Left cardiac atrium (tissue), 4 donors: ENCODE data around the gene MROH9. TPM values are rescaled to one million over a fixed set of nuclear protein-coding genes. Genes with fewer than 3 reads are reported as not detected.

Source experiments
- ATAC-seq, 2 donors: fragments of 200-7000 bp; cut with Tn5 transposase; one replicate each; pipeline ENCODE4 v1.9.1; 2020; ENCODE audit warnings: mild to moderate bottlenecking in 2 of 2, moderate library complexity in 2 of 2
- DNase-seq: peaks from one replicate; pipeline ENCODE4 v3.0.0-alpha.2; 2020
- intact Hi-C, 2 donors: fragments of 100-400 bp; cut with DNase I; formaldehyde crosslinking; loops; one replicate each; pipeline versions ENCODE4 v1.14.1 to v1.15.1; 2022 to 2023
- total RNA-seq, 2 donors: library from RNA; stranded (reverse); fragmentation: NEBNext Ultra II Directional; extraction: Animal tissue kit (Norgen Biotek cat#: 25700); gene quantifications; one replicate each; pipeline ENCODE4 v1.2.1, GENCODE V29; 2021
- donor health status: DM: no; HTN: yes; CAD: no.
- donor health status: DM: no; HTN: yes; CAD: no; lungs with severe emphysema.
- donor health status: DM: yes; HTN: yes; CAD: no.
- donor health status: Dilated cardiomyopathy.

MROH9 gene
- total RNA-seq, 2 donors from 2014 or later: not detected

DNA sequence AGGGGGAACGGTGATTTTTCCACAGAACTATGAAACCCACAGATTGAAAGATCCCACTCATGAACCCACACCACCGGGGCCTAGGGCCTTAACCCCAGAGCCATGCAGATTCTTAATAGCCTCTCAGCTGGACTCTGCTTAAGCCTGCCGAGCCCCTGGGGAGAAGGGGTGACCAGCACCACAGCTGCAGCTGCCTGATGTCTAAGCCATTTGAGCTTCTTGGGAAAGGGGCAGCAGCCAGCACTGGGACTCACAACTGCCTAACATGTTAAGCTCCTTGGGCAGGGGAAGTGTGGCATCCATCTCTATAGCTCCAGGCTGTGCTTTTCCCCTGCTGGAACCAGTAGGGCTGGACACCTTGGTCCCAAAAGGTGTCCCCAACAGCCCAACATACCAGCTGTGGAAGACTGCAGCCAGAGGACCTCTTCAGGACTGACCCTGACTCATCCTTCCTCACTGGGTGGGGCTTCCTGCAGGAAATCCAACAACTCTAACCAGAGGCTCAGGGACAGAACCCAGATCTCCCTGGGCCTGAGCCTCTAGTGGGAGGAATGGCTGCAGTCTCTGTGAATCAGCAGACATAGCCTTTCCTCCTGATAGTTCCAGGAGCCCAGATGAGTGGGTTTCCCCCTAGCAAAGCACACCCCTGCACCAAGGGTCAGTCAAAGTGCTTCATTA, 120.8 kb downstream of the MROH9 start:
- no peak for DNase-seq
- ATAC-seq: no peak
- intact Hi-C loops: no loop called here

DNA sequence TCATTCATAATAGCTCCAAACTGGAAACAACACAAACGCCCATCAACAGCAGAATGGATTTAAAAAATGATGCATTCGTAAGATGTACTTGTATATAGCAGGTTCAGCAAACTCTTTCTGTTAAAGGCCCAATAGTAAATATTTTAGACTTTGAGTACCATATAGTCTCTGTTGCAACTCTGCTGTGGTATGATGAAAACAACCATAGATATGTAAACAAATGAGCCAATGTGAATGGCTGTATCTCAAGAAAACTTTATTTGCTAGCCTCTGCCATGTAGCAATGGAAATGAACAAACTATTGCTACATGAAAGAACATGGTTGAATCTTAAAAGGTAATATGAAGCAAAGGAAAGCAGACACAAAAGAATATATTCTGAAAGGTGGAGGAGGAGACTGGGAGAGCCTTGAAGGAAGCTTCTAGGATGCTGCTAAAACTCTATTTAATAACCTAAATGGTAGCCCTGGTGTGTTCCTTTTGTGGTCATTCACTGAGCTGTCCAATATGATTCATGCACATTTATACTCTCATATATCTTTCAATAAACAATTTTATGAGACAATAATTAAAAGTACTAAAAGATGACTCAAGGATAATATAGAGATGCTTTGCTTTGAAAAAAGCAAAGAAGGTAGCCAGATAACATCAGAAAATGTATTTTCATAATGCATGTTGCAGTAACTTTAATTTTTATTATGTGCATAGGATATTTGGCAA, 126.2 kb downstream of the MROH9 start:
- ATAC-seq (no peak), DNase-seq (no peak)
- intact Hi-C loops: no loop called here

- ATAC-seq: no peak
- intact Hi-C loops: no loop called here
- no peak for DNase-seq
Observed at GRCh38 chr1:171062902-171063301, 127.6 kb downstream of the MROH9 start.

GRCh38 chr1:171075041-171075440, 139.7 kb downstream of the MROH9 start:
- intact Hi-C loops: no loop called here
- ATAC-seq (no peak), DNase-seq (no peak)

DNA sequence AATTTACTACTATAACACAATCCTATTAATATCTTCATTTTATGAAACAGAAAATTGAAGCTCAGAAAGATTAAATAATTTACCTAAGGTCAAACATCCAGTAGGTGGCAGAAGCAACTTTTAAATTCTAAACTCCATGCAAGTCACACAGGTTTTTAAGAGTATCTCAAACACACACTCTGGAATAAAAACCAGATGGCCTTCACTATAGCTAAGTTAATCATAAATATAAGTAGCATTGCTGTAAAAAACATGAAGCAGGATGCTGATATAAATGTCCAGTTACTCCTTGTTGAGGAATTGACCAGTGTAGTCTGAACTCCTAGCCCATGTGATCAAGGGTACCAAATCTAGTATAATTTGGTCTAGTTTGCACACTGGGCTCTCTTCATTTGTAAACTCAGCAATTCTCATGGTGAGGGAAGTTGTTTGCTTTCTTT, 146.0 kb downstream of the MROH9 start:
- DNase-seq: no peak
- intact Hi-C loops: loop anchor here (2.0 to 10.0 kb wide), 2 partner anchors 107 to 143 kb away; no protein-coding TSS in a partner anchor
- ATAC-seq: peak; percentile 64 to 73

DNA sequence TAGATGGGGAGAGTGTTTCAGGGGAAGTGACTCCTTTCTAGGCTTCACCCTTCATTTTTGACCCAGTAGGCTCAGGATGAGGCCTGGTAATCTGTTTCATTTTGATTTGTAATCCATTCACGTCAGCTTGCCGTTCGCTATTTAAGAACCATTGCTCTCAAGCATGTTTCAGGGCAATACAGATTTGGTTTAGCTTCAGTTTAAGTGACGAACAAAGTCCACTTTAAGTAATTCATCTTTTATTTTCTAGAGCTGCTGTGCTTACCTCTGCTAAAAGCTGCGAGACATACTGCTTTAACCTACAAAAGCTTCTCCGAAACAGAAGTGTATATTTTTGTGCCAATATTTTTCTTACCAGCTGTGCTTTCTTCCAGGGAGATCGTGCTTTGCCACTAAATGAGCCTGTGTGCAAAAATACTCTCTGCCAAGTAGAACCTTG, 146.4 kb downstream of the MROH9 start:
- intact Hi-C loops: loop anchor here (2.0 to 10.0 kb wide), 3 partner anchors 107 to 145 kb away; no protein-coding TSS in a partner anchor
- ATAC-seq (peak in 1 of 2 donors; percentile 10), DNase-seq (no peak)

GRCh38 chr1:171082606-171083005, 147.3 kb downstream of the MROH9 start:
- no peak for DNase-seq
- no peak for ATAC-seq
- intact Hi-C loops: loop anchor here (2.0 to 10.0 kb wide), 2 partner anchors 142 to 144 kb away; no protein-coding TSS in a partner anchor

- DNase-seq (no peak), ATAC-seq (peak in 1 of 2 donors; percentile 34)
- intact Hi-C loops: loop anchor here (2.0 to 10.0 kb wide), 2 partner anchors 142 to 144 kb away; no protein-coding TSS in a partner anchor
Observed at GRCh38 chr1:171083222-171083621, 147.9 kb downstream of the MROH9 start.

DNA sequence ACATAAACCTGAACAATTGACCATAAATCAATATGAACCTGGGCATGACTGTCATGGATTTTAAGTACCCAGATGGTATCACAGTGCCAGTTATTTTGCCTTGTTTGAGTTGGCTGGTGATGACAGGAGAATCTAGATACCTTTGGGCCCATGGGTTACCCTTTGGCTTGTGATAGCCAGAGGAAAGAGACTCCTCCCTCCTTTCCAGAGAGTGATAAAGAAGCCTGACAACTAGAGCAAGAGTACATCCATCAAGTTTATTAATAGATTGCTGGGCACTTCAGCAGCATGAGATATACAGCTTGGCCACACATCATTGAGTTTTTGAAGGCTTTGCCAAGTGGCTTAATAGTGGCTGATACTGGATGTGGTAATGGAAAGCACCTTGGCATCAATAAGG, 148.8 kb downstream of the MROH9 start:
- intact Hi-C loops: loop anchor here in 1 of 2 donors (10.0 kb wide), 1 partner anchor 141 kb away; no protein-coding TSS in a partner anchor
- ATAC-seq (peak; percentile 74 to 90), DNase-seq (no peak)

- no peak for ATAC-seq
- intact Hi-C loops: loop anchor here in 1 of 2 donors (10.0 kb wide), 1 partner anchor 140 kb away; no protein-coding TSS in a partner anchor
- no peak for DNase-seq
Observed at GRCh38 chr1:171084870-171085269, 149.5 kb downstream of the MROH9 start.

GRCh38 chr1:171087896-171088295, 152.6 kb downstream of the MROH9 start:
- ATAC-seq (no peak), DNase-seq (no peak)
- intact Hi-C loops: loop anchor here in 1 of 2 donors (10.0 kb wide), 1 partner anchor 137 kb away; no protein-coding TSS in a partner anchor

DNA sequence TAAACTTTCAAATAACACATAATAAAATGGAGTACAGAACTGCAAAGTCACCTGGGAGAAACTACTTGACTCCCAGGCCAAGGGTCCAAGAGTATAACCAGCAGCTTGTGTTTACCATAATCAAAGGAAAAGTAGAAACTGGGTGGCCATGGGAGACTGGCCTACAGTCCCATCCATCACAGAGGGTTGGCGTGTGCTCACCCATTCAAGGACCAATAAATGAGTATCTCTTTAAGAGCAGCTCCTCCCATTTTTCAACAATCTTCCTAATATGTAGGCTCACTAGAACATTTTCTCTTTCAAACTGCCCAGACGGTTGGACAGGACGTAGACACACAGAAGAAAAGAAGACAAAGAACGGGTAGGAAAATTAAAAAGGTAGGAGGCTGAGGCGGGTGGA, 155.3 kb downstream of the MROH9 start, which contains the start of gene FMO3:
TSS of gene FMO3 (plus strand) at position 302 of the 400 bp plus-strand sequence. CDS start 1,754 bp downstream, outside the sequence.
- DNase-seq (no peak), ATAC-seq (no peak)
- intact Hi-C loops: no loop called here

- DNase-seq (no peak), ATAC-seq (no peak)
- intact Hi-C loops: no loop called here
Observed at GRCh38 chr1:171103862-171104261, 168.5 kb downstream of the MROH9 start.

GRCh38 chr1:171107262-171107940, 172.1 kb downstream of the MROH9 start:
- DNase-seq (no peak), ATAC-seq (peak in 1 of 2 donors; percentile 73)
- intact Hi-C loops: loop anchor here in 1 of 2 donors (5.0 kb wide), 1 partner anchor 80 kb away; the partner anchor contains the start of gene FMO2

DNA sequence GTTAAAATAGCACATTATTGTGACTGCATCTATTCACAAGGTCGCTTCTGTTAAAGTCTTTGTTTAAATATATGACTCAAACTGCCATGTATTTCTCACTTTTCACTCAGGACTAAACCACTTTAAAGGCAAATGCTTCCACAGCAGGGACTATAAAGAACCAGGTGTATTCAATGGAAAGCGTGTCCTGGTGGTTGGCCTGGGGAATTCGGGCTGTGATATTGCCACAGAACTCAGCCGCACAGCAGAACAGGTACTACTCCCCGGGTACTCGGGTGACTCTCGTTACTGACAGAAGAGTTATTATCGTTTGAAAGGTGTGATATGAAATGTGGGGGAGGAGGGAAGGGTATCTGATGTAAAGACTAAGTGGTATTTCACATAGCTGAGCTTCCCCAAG, 172.6 kb downstream of the MROH9 start:
- ATAC-seq: no peak
- intact Hi-C loops: loop anchor here in 1 of 2 donors (5.0 kb wide), 1 partner anchor 79 kb away; the partner anchor contains the start of gene FMO2
- DNase-seq: no peak

DNA sequence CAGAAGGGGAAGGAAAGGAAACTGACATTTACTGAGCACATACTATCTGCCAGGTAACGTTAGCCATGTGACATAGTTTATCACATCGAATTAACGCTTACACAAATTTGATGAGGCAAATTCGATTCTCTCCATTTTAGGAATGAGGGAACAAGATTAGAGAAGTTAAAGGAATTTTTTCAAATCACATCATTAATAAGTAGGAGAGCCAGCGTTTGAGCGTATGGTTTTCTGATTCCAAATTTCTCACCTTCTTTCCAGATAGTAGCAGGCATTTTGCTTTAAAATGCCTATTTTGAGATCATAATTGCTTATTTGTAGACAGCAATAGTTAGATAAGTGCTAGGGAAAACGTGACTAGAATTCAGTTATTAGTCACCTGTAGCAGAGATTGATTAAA, 174.6 kb downstream of the MROH9 start:
- ATAC-seq: no peak
- intact Hi-C loops: loop anchor here in 1 of 2 donors (5.0 to 10.0 kb wide), 2 partner anchors 77 to 115 kb away; partner anchors contain the start of gene FMO2

DNA sequence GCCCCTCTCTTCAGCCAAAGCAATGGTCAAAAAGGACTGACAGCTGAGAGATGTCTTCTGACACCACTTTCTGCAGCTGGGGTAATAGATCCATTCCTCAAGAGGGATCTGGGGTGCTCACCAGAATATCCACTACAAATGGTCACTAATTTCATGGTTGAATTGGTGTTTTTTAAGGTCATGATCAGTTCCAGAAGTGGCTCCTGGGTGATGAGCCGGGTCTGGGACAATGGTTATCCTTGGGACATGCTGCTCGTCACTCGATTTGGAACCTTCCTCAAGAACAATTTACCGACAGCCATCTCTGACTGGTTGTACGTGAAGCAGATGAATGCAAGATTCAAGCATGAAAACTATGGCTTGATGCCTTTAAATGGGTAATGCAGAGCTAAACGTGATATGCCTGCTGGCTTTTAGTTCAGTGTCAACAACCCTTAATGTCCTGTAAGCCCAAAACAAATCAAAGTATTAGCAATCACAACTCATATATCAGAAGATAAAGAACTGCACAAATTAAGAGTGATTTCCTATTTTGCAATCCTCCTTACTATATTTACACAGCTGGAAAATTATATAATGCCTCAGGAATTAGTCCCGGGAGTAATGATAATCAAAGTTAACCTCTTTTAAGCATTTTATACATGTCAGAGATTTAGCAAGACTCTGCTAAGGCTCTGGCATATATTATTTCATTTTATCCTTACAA, 175.4 kb downstream of the MROH9 start:
- ATAC-seq (peak in 1 of 2 donors; percentile 61), DNase-seq (no peak)
- intact Hi-C loops: loop anchor here in 1 of 2 donors (10.0 kb wide), 1 partner anchor 114 kb away; no protein-coding TSS in a partner anchor

More for the DNA sequence above, 174.6 kb downstream of the MROH9 start:
- DNase-seq: no peak

DNA sequence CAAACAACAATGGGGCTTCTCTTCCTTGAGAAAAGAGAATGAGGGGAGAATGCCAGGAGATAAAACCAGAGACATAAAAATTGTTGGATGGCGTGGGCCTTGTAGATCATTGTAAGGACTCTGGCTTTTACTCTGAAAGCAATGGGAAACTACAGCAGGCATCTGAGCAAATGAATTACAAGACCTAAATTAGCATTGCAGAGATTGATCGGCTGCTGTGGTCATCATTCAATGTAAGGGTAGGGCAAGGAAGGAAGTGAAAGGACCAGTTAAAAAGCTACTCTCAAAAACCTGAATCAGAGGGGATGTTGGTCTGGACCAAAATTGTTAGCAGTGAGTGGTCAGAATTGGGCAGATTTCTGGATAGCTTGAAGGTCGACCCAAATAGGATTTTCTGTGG, 176.8 kb downstream of the MROH9 start:
- intact Hi-C loops: loop anchor here in 1 of 2 donors (10.0 kb wide), 1 partner anchor 113 kb away; no protein-coding TSS in a partner anchor
- DNase-seq: no peak
- ATAC-seq: no peak
